SK-N-SH treated with all-trans-retinoic acid at 6 μM for 48 hours (cell line): ENCODE measurements around the gene GVQW3.
"Not testable (repeated sequence)": the region's sequence is repeated elsewhere in the genome, so short reads cannot be mapped to it uniquely, and the experiment has no call there.

Experiments
- ATAC-seq: fragments of 200-7000 bp; cut with Tn5 transposase; 3 replicates; pipeline ENCODE4 v1.9.1; 2020; ENCODE audit warnings: mild to moderate bottlenecking, moderate library complexity
- ARNTL ChIP-seq: fragments of 450-650 bp; formaldehyde crosslinking; IDR thresholded peaks from 2 replicates; pipeline ENCODE4 v1.5.0; 2020; ENCODE audit warnings: low read depth, mild to moderate bottlenecking, moderate library complexity, borderline replicate concordance
- BACH2 ChIP-seq: fragments of 250-450 bp; sonication (Bioruptor Pico); IDR thresholded peaks from 2 replicates; pipeline ENCODE4 v1.9.0; 2021; ENCODE audit warnings: mild to moderate bottlenecking, borderline replicate concordance
- CREB5 ChIP-seq: fragments of 250-450 bp; sonication (Bioruptor Pico); IDR thresholded peaks from 2 replicates; pipeline ENCODE4 v1.5.1; 2020; ENCODE audit warnings: low read depth, mild to moderate bottlenecking, moderate library complexity
- CSDC2 ChIP-seq: fragments of 250-450 bp; sonication (Bioruptor Pico); IDR thresholded peaks from 2 replicates; pipeline ENCODE4 v1.5.0; 2020; ENCODE audit warnings: mild to moderate bottlenecking, moderate library complexity
- CSRNP3 ChIP-seq: fragments of 250-450 bp; sonication (Bioruptor Pico); IDR thresholded peaks from 2 replicates; pipeline ENCODE4 v1.5.1; 2021; ENCODE audit warnings: mild to moderate bottlenecking, moderate library complexity
- ESRRG ChIP-seq: fragments of 250-450 bp; sonication (Bioruptor Pico); IDR thresholded peaks from 2 replicates; pipeline ENCODE4 v1.6.1; 2021; ENCODE audit warnings: mild to moderate bottlenecking
- GLIS3 ChIP-seq: fragments of 250-450 bp; sonication (Bioruptor Pico); IDR thresholded peaks from 2 replicates; pipeline ENCODE4 v1.5.0; 2020; ENCODE audit warnings: mild to moderate bottlenecking, moderate library complexity
- ISL1 ChIP-seq: fragments of 250-450 bp; sonication (Bioruptor Pico); IDR thresholded peaks from 2 replicates; pipeline ENCODE4 v2.1.2; 2022; ENCODE audit warnings: mild to moderate bottlenecking, moderate library complexity
- OSR1 ChIP-seq: fragments of 250-450 bp; sonication (Bioruptor Pico); IDR thresholded peaks from 2 replicates; pipeline ENCODE4 v1.8.0; 2022; ENCODE audit warnings: moderate library complexity, mild to moderate bottlenecking, inconsistent platforms
- POU6F1 ChIP-seq: fragments of 250-450 bp; sonication (Bioruptor Pico); IDR thresholded peaks from 2 replicates; pipeline ENCODE4 v1.8.0; 2021; ENCODE audit warnings: low read depth, mild to moderate bottlenecking, moderate library complexity, borderline replicate concordance
- PPARA ChIP-seq: fragments of 250-450 bp; sonication (Bioruptor Pico); IDR thresholded peaks from 2 replicates; pipeline ENCODE4 v1.5.0; 2020; ENCODE audit warnings: mild to moderate bottlenecking, borderline replicate concordance
- RARB ChIP-seq: fragments of 250-450 bp; sonication (Bioruptor Pico); IDR thresholded peaks from 2 replicates; pipeline ENCODE4 v1.8.0; 2021; ENCODE audit warnings: mild to moderate bottlenecking, moderate library complexity
- SNAI2 ChIP-seq: fragments of 250-450 bp; sonication (Bioruptor Pico); IDR thresholded peaks from 2 replicates; pipeline ENCODE4 v1.5.0; 2020; ENCODE audit warnings: mild to moderate bottlenecking, moderate library complexity
- TOX ChIP-seq: fragments of 250-450 bp; sonication (Bioruptor Pico); IDR thresholded peaks from 2 replicates; pipeline ENCODE4 v1.8.0; 2021; ENCODE audit warnings: mild to moderate bottlenecking, moderate library complexity, borderline replicate concordance
- TSHZ2 ChIP-seq: fragments of 250-450 bp; sonication (Bioruptor Pico); IDR thresholded peaks from 2 replicates; pipeline ENCODE4 v1.5.0; 2020; ENCODE audit warnings: mild to moderate bottlenecking, moderate library complexity
- ZC3H10 ChIP-seq: fragments of 250-450 bp; sonication (Bioruptor Pico); IDR thresholded peaks from 2 replicates; pipeline ENCODE4 v1.5.1; 2021; ENCODE audit warnings: mild to moderate bottlenecking, moderate library complexity
- ZFP3 ChIP-seq: fragments of 250-450 bp; sonication (Bioruptor Pico); IDR thresholded peaks from 2 replicates; pipeline ENCODE4 v1.5.0; 2020; ENCODE audit warnings: mild to moderate bottlenecking, moderate library complexity
- ZFP30 ChIP-seq: fragments of 450-650 bp; formaldehyde crosslinking; IDR thresholded peaks from 2 replicates; pipeline ENCODE4 v1.5.0; 2022; ENCODE audit warnings: mild to moderate bottlenecking, moderate library complexity
- ZNF565 ChIP-seq: fragments of 450-650 bp; formaldehyde crosslinking; conservative IDR thresholded peaks from 2 replicates; pipeline ENCODE4 v1.5.0; 2020; ENCODE audit warnings: low read depth, mild to moderate bottlenecking, moderate library complexity
- ZNF70 ChIP-seq: fragments of 450-650 bp; formaldehyde crosslinking; IDR thresholded peaks from 2 replicates; pipeline ENCODE4 v1.5.0; 2020; ENCODE audit warnings: mild to moderate bottlenecking, moderate library complexity
- ZNF8 ChIP-seq: fragments of 450-650 bp; formaldehyde crosslinking; IDR thresholded peaks from 2 replicates; pipeline ENCODE4 v1.5.0; 2020; ENCODE audit warnings: mild to moderate bottlenecking, moderate library complexity

Gene GVQW3

GRCh38 chr11:76400967-76401366 is 19.8 kb downstream of the GVQW3 start:
- no peak for ATAC-seq

DNA sequence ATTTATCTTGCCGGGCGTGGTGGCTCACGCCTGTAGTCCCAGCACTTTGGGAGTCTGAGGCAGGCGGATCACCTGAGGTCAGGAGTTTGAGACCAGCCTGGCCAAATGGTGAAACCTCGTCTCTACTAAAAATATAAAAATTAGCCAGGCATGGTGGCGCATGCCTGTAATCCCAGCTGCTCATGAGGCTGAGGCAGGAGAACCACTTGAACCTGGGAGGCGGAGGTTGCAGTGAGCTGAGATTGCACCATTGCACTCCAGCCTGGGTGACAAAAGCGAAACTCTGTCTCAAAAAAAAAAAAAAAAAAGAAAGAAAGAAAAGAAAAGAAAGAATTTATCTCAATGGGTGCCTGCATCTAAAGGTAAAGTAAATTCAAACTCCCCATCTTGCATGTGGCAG is 20.4 kb downstream of the GVQW3 start:
- ATAC-seq: not testable (repeated sequence)

More at GRCh38 chr11:76400967-76401366, 19.8 kb downstream of the GVQW3 start:
- TF ChIP-seq ZNF565 (CRISPR knock-in tag) (no peak), ARNTL (CRISPR knock-in tag) (no peak), PPARA (CRISPR knock-in tag) (no peak), OSR1 (CRISPR knock-in tag) (no peak), TOX (CRISPR knock-in tag) (no peak), CSDC2 (CRISPR knock-in tag) (no peak), CREB5 (CRISPR knock-in tag) (no peak), ZFP30 (CRISPR knock-in tag) (no peak), SNAI2 (CRISPR knock-in tag) (no peak), POU6F1 (CRISPR knock-in tag) (no peak), TSHZ2 (CRISPR knock-in tag) (no peak), ZC3H10 (CRISPR knock-in tag) (no peak)

GRCh38 chr11:76406359-76406758 is 25.2 kb downstream of the GVQW3 start:
- TF ChIP-seq BACH2 (CRISPR knock-in tag): no peak
- no peak for TF ChIP-seq PPARA (CRISPR knock-in tag)
- TF ChIP-seq ZFP3 (CRISPR knock-in tag): no peak
- no peak for TF ChIP-seq ZC3H10 (CRISPR knock-in tag)
- no peak for TF ChIP-seq ZFP30 (CRISPR knock-in tag)
- no peak for TF ChIP-seq ZNF565 (CRISPR knock-in tag)
- no peak for TF ChIP-seq RARB (CRISPR knock-in tag)
- no peak for TF ChIP-seq ZNF8
- no peak for TF ChIP-seq ZNF70
- no peak for TF ChIP-seq TOX (CRISPR knock-in tag)
- no peak for TF ChIP-seq GLIS3 (CRISPR knock-in tag)
- no peak for ATAC-seq

DNA sequence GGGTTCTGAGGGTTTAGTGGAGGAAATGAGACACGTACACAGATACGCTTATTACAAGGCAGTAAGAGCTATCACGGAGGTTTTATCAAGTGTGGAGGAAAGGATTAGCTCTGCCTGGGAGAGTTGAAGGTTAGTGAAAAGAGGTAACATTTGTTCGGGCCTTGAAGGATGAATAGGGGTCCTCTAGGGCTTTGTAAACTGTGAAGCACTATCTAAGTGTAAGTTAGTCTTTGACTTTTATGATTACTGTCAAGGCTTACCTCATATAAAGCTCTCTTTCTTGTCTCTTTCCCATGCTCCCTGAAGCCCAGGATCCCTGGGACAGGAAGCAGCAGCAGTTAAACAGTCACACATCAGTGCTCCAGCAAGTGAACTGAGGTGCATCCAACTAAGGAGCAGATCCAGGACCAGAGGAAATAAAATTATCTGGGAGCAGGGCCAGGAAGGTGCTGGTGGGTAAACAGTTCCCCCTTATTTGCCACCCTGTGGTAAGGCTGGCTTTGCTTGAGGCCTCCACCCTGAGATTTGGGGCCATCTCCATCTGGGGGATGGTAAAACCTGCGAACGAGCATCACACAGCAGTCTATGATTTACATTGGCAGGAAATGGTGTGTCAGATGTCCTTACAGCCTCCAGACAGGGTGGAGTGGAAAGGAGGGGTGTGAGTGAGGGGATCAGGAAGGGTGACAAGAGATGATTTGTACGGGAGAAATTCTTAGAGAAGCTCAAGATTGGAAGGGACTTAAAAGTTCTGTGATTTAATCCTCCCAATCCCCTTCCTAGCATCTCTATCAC is 27.2 kb downstream of the GVQW3 start:
- ATAC-seq: no peak
- no peak for TF ChIP-seq CSRNP3 (CRISPR knock-in tag)

DNA sequence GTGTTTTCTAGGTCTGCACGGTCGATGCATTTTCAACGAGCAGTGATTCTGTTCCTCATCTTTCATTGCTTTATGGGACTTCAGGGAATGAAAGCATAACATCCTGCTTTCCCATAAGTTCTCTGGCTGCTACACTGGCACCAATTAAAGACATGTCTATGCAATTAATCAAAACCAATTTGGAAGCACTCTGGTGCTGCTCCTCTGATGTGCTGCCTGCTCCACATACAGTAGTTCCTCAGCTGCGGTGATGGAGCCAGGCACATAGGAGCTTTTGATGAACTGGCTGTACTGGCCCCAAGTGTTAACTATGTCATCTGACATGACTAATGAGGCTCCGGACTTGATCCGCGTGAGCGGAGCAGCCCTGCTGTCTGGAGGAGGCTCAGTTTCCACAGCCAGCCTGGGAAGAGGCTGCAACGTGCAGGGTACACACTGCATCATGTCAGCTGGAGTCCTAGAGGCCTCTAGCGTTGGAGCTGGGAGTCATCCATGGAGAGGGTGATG is 29.8 kb downstream of the GVQW3 start:
- no peak for TF ChIP-seq CREB5 (CRISPR knock-in tag)
- TF ChIP-seq TSHZ2 (CRISPR knock-in tag): no peak
- no peak for TF ChIP-seq GLIS3 (CRISPR knock-in tag)
- no peak for TF ChIP-seq ZNF8
- TF ChIP-seq CSDC2 (CRISPR knock-in tag): no peak
- TF ChIP-seq PPARA (CRISPR knock-in tag): no peak
- TF ChIP-seq RARB (CRISPR knock-in tag): no peak
- TF ChIP-seq TOX (CRISPR knock-in tag): no peak
- no peak for TF ChIP-seq ISL1
- no peak for TF ChIP-seq ZFP3 (CRISPR knock-in tag)
- no peak for TF ChIP-seq ESRRG (CRISPR knock-in tag)
- no peak for ATAC-seq
